ENCODE data around the gene RAD54L2.
"Not testable (repeated sequence)": the region's sequence is repeated elsewhere in the genome, so short reads cannot be mapped to it uniquely, and the experiment has no call there.

The RAD54L2 gene

GRCh38 chr3:51542596-51542995 lies 4.1 kb downstream of the RAD54L2 start:
- H3K4me1 ChIP-seq (ENCODE audit: control extremely low read depth in 1 of 4, control insufficient read depth in 4 of 4, insufficient read depth in 4 of 4, low read length in 3 of 4): peaks cover 4 to 23% (median 19%) of the 10 kb centered on the region in 4 experiments
- POLR2A ChIA-PET; H3K4me3 ChIP-seq (ENCODE audit: control insufficient read depth in 1 of 7, extremely low read depth in 1 of 7, insufficient read depth in 4 of 7, low read depth in 2 of 7, low read length in 6 of 7); DNase-seq; CTCF ChIA-PET; H3K27ac ChIP-seq (ENCODE audit: insufficient read depth in 1 of 2, low read depth in 1 of 2, low read length in 2 of 2, poor library complexity in 1 of 2, severe bottlenecking in 2 of 2); H3K9me3 ChIP-seq (ENCODE audit: control extremely low read depth in 1 of 5, control insufficient read depth in 4 of 5, insufficient read depth in 2 of 5, low read depth in 1 of 5, low read length in 4 of 5); H3K27me3 ChIP-seq (replicated peaks in 2 of 5; ENCODE audit: control insufficient read depth in 4 of 5, insufficient read depth in 5 of 5, low read length in 4 of 5): not testable (repeated sequence)
- WGBS (ENCODE audit: insufficient coverage): 100% methylated on average over 8 of the region's 11 CpGs
- H3K36me3 ChIP-seq (ENCODE audit: control insufficient read depth in 4 of 4, insufficient read depth in 4 of 4, low read length in 3 of 4): peaks cover 6 to 20% (median 11%) of the 10 kb centered on the region in 4 experiments

GRCh38 chr3:51544011-51544775 lies 5.7 kb downstream of the RAD54L2 start:
- WGBS (ENCODE audit: insufficient coverage): 94% methylated on average over 3 of the region's 3 CpGs
- DNase-seq: peak in 1 of 3 donors; percentile 22
- ChIA-PET POLR2A (no interaction called here), CTCF (interaction anchor here (1.3 to 1.4 kb wide), 2 partner anchors 10 to 93 kb away, joined by 3 read pairs; no protein-coding TSS in a partner anchor)
- H3K27me3 ChIP-seq (replicated peaks in 2 of 5; ENCODE audit: control insufficient read depth in 4 of 5, insufficient read depth in 5 of 5, low read length in 4 of 5): no peaks in the 10 kb centered on the region
- H3K27ac ChIP-seq (ENCODE audit: insufficient read depth in 1 of 2, low read depth in 1 of 2, low read length in 2 of 2, poor library complexity in 1 of 2, severe bottlenecking in 2 of 2): peak overlapping the region in 1 of 2 experiments; percentile 32
- H3K9me3 ChIP-seq (ENCODE audit: control extremely low read depth in 1 of 5, control insufficient read depth in 4 of 5, insufficient read depth in 2 of 5, low read depth in 1 of 5, low read length in 4 of 5): no peaks in the 10 kb centered on the region
- H3K4me3 ChIP-seq (ENCODE audit: control insufficient read depth in 1 of 7, extremely low read depth in 1 of 7, insufficient read depth in 4 of 7, low read depth in 2 of 7, low read length in 6 of 7): no peak overlapping the region
- peaks cover 0 to 14% (median 11%) of the 10 kb centered on the region in 4 experiments for H3K4me1 ChIP-seq (ENCODE audit: control extremely low read depth in 1 of 4, control insufficient read depth in 4 of 4, insufficient read depth in 4 of 4, low read length in 3 of 4)
- H3K36me3 ChIP-seq (ENCODE audit: control insufficient read depth in 4 of 4, insufficient read depth in 4 of 4, low read length in 3 of 4): peaks cover 6 to 21% (median 13%) of the 10 kb centered on the region in 4 experiments

GRCh38 chr3:51547274-51547673 lies 8.8 kb downstream of the RAD54L2 start:
- H3K27ac ChIP-seq (ENCODE audit: insufficient read depth in 1 of 2, low read depth in 1 of 2, low read length in 2 of 2, poor library complexity in 1 of 2, severe bottlenecking in 2 of 2): no peak overlapping the region
- no peak for DNase-seq
- CTCF ChIA-PET: interaction anchor here (0.8 to 4.5 kb wide), 3 partner anchors 8 to 31 kb away, joined by 3 to 19 read pairs (median 5); partner anchors contain the start of gene RAD54L2
- H3K4me1 ChIP-seq (ENCODE audit: control extremely low read depth in 1 of 4, control insufficient read depth in 4 of 4, insufficient read depth in 4 of 4, low read length in 3 of 4): no peaks in the 10 kb centered on the region
- peaks cover 6 to 30% (median 19%) of the 10 kb centered on the region in 4 experiments for H3K36me3 ChIP-seq (ENCODE audit: control insufficient read depth in 4 of 4, insufficient read depth in 4 of 4, low read length in 3 of 4)
- POLR2A ChIA-PET: interaction anchor here (0.6 kb wide), 2 partner anchors 13 to 38 kb away, joined by 5 to 6 read pairs; no protein-coding TSS in a partner anchor
- H3K4me3 ChIP-seq (ENCODE audit: control insufficient read depth in 1 of 7, extremely low read depth in 1 of 7, insufficient read depth in 4 of 7, low read depth in 2 of 7, low read length in 6 of 7): no peak overlapping the region
- H3K9me3 ChIP-seq (ENCODE audit: control extremely low read depth in 1 of 5, control insufficient read depth in 4 of 5, insufficient read depth in 2 of 5, low read depth in 1 of 5, low read length in 4 of 5): no peaks in the 10 kb centered on the region
- WGBS (ENCODE audit: insufficient coverage): 100% methylated on average over 3 of the region's 6 CpGs
- H3K27me3 ChIP-seq (replicated peaks in 2 of 5; ENCODE audit: control insufficient read depth in 4 of 5, insufficient read depth in 5 of 5, low read length in 4 of 5): no peaks in the 10 kb centered on the region

GRCh38 chr3:51549311-51549710 lies 10.8 kb downstream of the RAD54L2 start:
- 96% methylated on average over 8 of the region's 10 CpGs for WGBS (ENCODE audit: insufficient coverage)
- CTCF ChIA-PET: interaction anchor here (0.7 to 4.5 kb wide), 4 partner anchors 10 to 132 kb away, joined by 3 to 19 read pairs (median 3); partner anchors contain the start of gene RAD54L2
- no peak overlapping the region for H3K4me3 ChIP-seq (ENCODE audit: control insufficient read depth in 1 of 7, extremely low read depth in 1 of 7, insufficient read depth in 4 of 7, low read depth in 2 of 7, low read length in 6 of 7)
- no peaks in the 10 kb centered on the region for H3K27me3 ChIP-seq (replicated peaks in 2 of 5; ENCODE audit: control insufficient read depth in 4 of 5, insufficient read depth in 5 of 5, low read length in 4 of 5)
- no peaks in the 10 kb centered on the region for H3K4me1 ChIP-seq (ENCODE audit: control extremely low read depth in 1 of 4, control insufficient read depth in 4 of 4, insufficient read depth in 4 of 4, low read length in 3 of 4)
- no peak for DNase-seq
- POLR2A ChIA-PET: interaction anchor here (0.7 kb wide), 1 partner anchor 52 kb away, joined by 8 read pairs; no protein-coding TSS in a partner anchor
- H3K36me3 ChIP-seq (ENCODE audit: control insufficient read depth in 4 of 4, insufficient read depth in 4 of 4, low read length in 3 of 4): peaks cover 5 to 26% (median 21%) of the 10 kb centered on the region in 4 experiments
- no peak overlapping the region for H3K27ac ChIP-seq (ENCODE audit: insufficient read depth in 1 of 2, low read depth in 1 of 2, low read length in 2 of 2, poor library complexity in 1 of 2, severe bottlenecking in 2 of 2)
- H3K9me3 ChIP-seq (ENCODE audit: control extremely low read depth in 1 of 5, control insufficient read depth in 4 of 5, insufficient read depth in 2 of 5, low read depth in 1 of 5, low read length in 4 of 5): no peaks in the 10 kb centered on the region

GRCh38 chr3:51550080-51550819 lies 11.7 kb downstream of the RAD54L2 start:
- H3K4me3 ChIP-seq (ENCODE audit: control insufficient read depth in 1 of 7, extremely low read depth in 1 of 7, insufficient read depth in 4 of 7, low read depth in 2 of 7, low read length in 6 of 7): no peak overlapping the region
- DNase-seq: no peak
- CTCF ChIA-PET: interaction anchor here (0.6 to 4.5 kb wide), 5 partner anchors 11 to 835 kb away, joined by 3 to 19 read pairs (median 3); partner anchors contain the start of gene RAD54L2
- no peaks in the 10 kb centered on the region for H3K4me1 ChIP-seq (ENCODE audit: control extremely low read depth in 1 of 4, control insufficient read depth in 4 of 4, insufficient read depth in 4 of 4, low read length in 3 of 4)
- H3K27ac ChIP-seq (ENCODE audit: insufficient read depth in 1 of 2, low read depth in 1 of 2, low read length in 2 of 2, poor library complexity in 1 of 2, severe bottlenecking in 2 of 2): peak overlapping the region in 1 of 2 experiments; percentile 29
- no peaks in the 10 kb centered on the region for H3K27me3 ChIP-seq (replicated peaks in 2 of 5; ENCODE audit: control insufficient read depth in 4 of 5, insufficient read depth in 5 of 5, low read length in 4 of 5)
- H3K36me3 ChIP-seq (ENCODE audit: control insufficient read depth in 4 of 4, insufficient read depth in 4 of 4, low read length in 3 of 4): peaks cover 2 to 24% (median 18%) of the 10 kb centered on the region in 4 experiments
- WGBS (ENCODE audit: insufficient coverage): 91% methylated on average over 7 of the region's 8 CpGs
- POLR2A ChIA-PET: interaction anchor here (0.6 kb wide), 1 partner anchor 42 kb away, joined by 4 read pairs; no protein-coding TSS in a partner anchor
- no peaks in the 10 kb centered on the region for H3K9me3 ChIP-seq (ENCODE audit: control extremely low read depth in 1 of 5, control insufficient read depth in 4 of 5, insufficient read depth in 2 of 5, low read depth in 1 of 5, low read length in 4 of 5)

GRCh38 chr3:51557993-51558392 lies 19.5 kb downstream of the RAD54L2 start:
- POLR2A ChIA-PET: no interaction called here
- no peak overlapping the region for H3K27ac ChIP-seq (ENCODE audit: insufficient read depth in 1 of 2, low read depth in 1 of 2, low read length in 2 of 2, poor library complexity in 1 of 2, severe bottlenecking in 2 of 2)
- peaks cover 2 to 18% (median 14%) of the 10 kb centered on the region in 4 experiments for H3K36me3 ChIP-seq (ENCODE audit: control insufficient read depth in 4 of 4, insufficient read depth in 4 of 4, low read length in 3 of 4)
- H3K4me3 ChIP-seq (ENCODE audit: control insufficient read depth in 1 of 7, extremely low read depth in 1 of 7, insufficient read depth in 4 of 7, low read depth in 2 of 7, low read length in 6 of 7): no peak overlapping the region
- DNase-seq: no peak
- CTCF ChIA-PET: no interaction called here
- H3K27me3 ChIP-seq (replicated peaks in 2 of 5; ENCODE audit: control insufficient read depth in 4 of 5, insufficient read depth in 5 of 5, low read length in 4 of 5): no peaks in the 10 kb centered on the region
- peaks cover 0 to 4% (median under 1%) of the 10 kb centered on the region in 4 experiments for H3K4me1 ChIP-seq (ENCODE audit: control extremely low read depth in 1 of 4, control insufficient read depth in 4 of 4, insufficient read depth in 4 of 4, low read length in 3 of 4)
- no peaks in the 10 kb centered on the region for H3K9me3 ChIP-seq (ENCODE audit: control extremely low read depth in 1 of 5, control insufficient read depth in 4 of 5, insufficient read depth in 2 of 5, low read depth in 1 of 5, low read length in 4 of 5)
- no CpG with 5 or more reads among the region's 5 CpGs for WGBS (ENCODE audit: insufficient coverage)

All from common myeloid progenitor, CD34-positive (primary cell).